Thoracic aorta (tissue), 2 donors: ENCODE measurements around the gene PTGER4. TPM values are rescaled to one million over a fixed set of nuclear protein-coding genes. Genes with fewer than 3 reads are reported as not detected.

Experiments
- ATAC-seq: fragments of 150-250 bp; one replicate; pipeline ENCODE4 v1.8.0; 2017; ENCODE audit warnings: low read depth; ENCODE audit not compliant: insufficient number of reproducible peaks, low FRiP score
- DNase-seq: peaks from one replicate; pipeline ENCODE4 v3.0.0-alpha.2; 2020; ENCODE audit warnings: low spot score
- H3K27ac ChIP-seq, 2 donors: fragments of 200-600 bp; sonication (generic); 1 replicate in 1 of 2; 2 replicates in 1 of 2; pipeline ENCODE4 v1.5.1; 2016; ENCODE audit warnings: mild to moderate bottlenecking in 2 of 2, moderate library complexity in 2 of 2
- H3K27me3 ChIP-seq: fragments of 200-600 bp; sonication (generic); replicated peaks from 2 replicates; pipeline ENCODE4 v1.6.0; 2016; ENCODE audit warnings: mild to moderate bottlenecking; ENCODE audit not compliant: insufficient read depth
- H3K36me3 ChIP-seq: fragments of 200-600 bp; sonication (generic); one replicate; pipeline ENCODE4 v1.5.1; 2016
- H3K4me1 ChIP-seq, 2 donors: fragments of 200-600 bp; sonication (generic); 1 replicate in 1 of 2; 2 replicates in 1 of 2; pipeline versions ENCODE4 v1.5.1 to v1.6.0; 2016; ENCODE audit warnings: low read depth in 2 of 2, mild to moderate bottlenecking in 1 of 2; ENCODE audit not compliant: control insufficient read depth in 1 of 2
- H3K4me3 ChIP-seq: fragments of 200-600 bp; sonication (generic); 2 replicates; pipeline ENCODE4 v1.5.1; 2016; ENCODE audit warnings: mild to moderate bottlenecking
- H3K9me3 ChIP-seq: fragments of 200-600 bp; sonication (generic); 2 replicates; pipeline ENCODE4 v1.5.1; 2016
- CTCF ChIP-seq: fragments of 200-600 bp; sonication (generic); IDR thresholded peaks from one replicate; pipeline ENCODE4 v1.5.1; 2019; ENCODE audit warnings: antibody characterized with exemption
- total RNA-seq, 2 donors: library from RNA; depleted of rRNA; stranded (reverse); fragments of >200 nt; gene quantifications; one replicate each; pipeline versions ENCODE4 v1.1.0 to v1.2.3, GENCODE V29; 2016

PTGER4 gene
- total RNA-seq, 2 donors from 2014 or later: 13.8 to 45.9 TPM

- no peak overlapping the region for H3K4me3 ChIP-seq
- ATAC-seq (no peak), DNase-seq (no peak)
- H3K36me3 ChIP-seq: no peaks in the 10 kb centered on the region
- TF ChIP-seq CTCF: no peak
- no peak overlapping the region for H3K27ac ChIP-seq
- peaks cover 5 to 26% of the 10 kb centered on the region in 2 donors for H3K4me1 ChIP-seq
- no peaks in the 10 kb centered on the region for H3K27me3 ChIP-seq
- H3K9me3 ChIP-seq: no peaks in the 10 kb centered on the region
Measured at GRCh38 chr5:40733879-40734563, 54.3 kb downstream of the PTGER4 start.

- DNase-seq (no peak), ATAC-seq (no peak)
- H3K27ac ChIP-seq: no peak overlapping the region
- no peaks in the 10 kb centered on the region for H3K36me3 ChIP-seq
- H3K9me3 ChIP-seq: no peaks in the 10 kb centered on the region
- no peak overlapping the region for H3K4me3 ChIP-seq
- H3K4me1 ChIP-seq: peaks cover 5 to 26% of the 10 kb centered on the region in 2 donors
- no peaks in the 10 kb centered on the region for H3K27me3 ChIP-seq
- no peak for TF ChIP-seq CTCF
Measured at GRCh38 chr5:40734986-40735385, 55.3 kb downstream of the PTGER4 start.

GRCh38 chr5:40735609-40736008, 55.9 kb downstream of the PTGER4 start:
- Histone ChIP-seq H3K27ac (no peak overlapping the region), H3K27me3 (no peaks in the 10 kb centered on the region), H3K4me3 (no peak overlapping the region), H3K36me3 (peaks cover 3% of the 10 kb centered on the region), H3K9me3 (no peaks in the 10 kb centered on the region), H3K4me1 (peaks cover 5 to 26% of the 10 kb centered on the region in 2 donors)
- ATAC-seq (no peak), DNase-seq (no peak)
- TF ChIP-seq CTCF: no peak

GRCh38 chr5:40736103-40736875, 56.6 kb downstream of the PTGER4 start:
- no peak for ATAC-seq
- Histone ChIP-seq H3K9me3 (no peaks in the 10 kb centered on the region), H3K4me1 (peaks cover 5 to 26% of the 10 kb centered on the region in 2 donors), H3K27ac (no peak overlapping the region), H3K36me3 (peaks cover 8% of the 10 kb centered on the region), H3K27me3 (no peaks in the 10 kb centered on the region), H3K4me3 (no peak overlapping the region)
- DNase-seq: no peak
- peak; percentile 57 for TF ChIP-seq CTCF

GRCh38 chr5:40738502-40738901, 58.8 kb downstream of the PTGER4 start:
- H3K9me3 ChIP-seq: no peaks in the 10 kb centered on the region
- H3K4me1 ChIP-seq: peaks cover 5 to 26% of the 10 kb centered on the region in 2 donors
- no peak for TF ChIP-seq CTCF
- peaks cover 13% of the 10 kb centered on the region for H3K36me3 ChIP-seq
- no peak overlapping the region for H3K4me3 ChIP-seq
- ATAC-seq (no peak), DNase-seq (no peak)
- H3K27ac ChIP-seq: no peak overlapping the region
- H3K27me3 ChIP-seq: no peaks in the 10 kb centered on the region

Other genes starting within 250 kb of the PTGER4 start
- 10 to 100 TPM; 10.3 to 22.5 TPM for gene TTC33, start 76.0 kb downstream of the PTGER4 start, total RNA-seq
- 100 to 1,000 TPM in 1 of 2 donors, 10 to 100 TPM in 1; 56.6 to 158 TPM for gene PRKAA1, start 118.5 kb downstream of the PTGER4 start, total RNA-seq
- gene RPL37, start 155.3 kb downstream of the PTGER4 start, total RNA-seq: 10 to 100 TPM; 26.1 to 45.4 TPM
- gene CARD6, start 161.5 kb downstream of the PTGER4 start, total RNA-seq: 10 to 100 TPM; 13.5 to 21.6 TPM
- gene C7, start 229.6 kb downstream of the PTGER4 start, total RNA-seq: 100 to 1,000 TPM in 1 of 2 donors, 10 to 100 TPM in 1; 99.5 to 105 TPM